ENCODE measurements around the gene RNF5. TPM values are rescaled to one million over a fixed set of nuclear protein-coding genes. Genes with fewer than 3 reads are reported as not detected.
A peak's percentile ranks its signal among the peaks of the same experiment; 100 is the strongest.

The RNF5 gene
- total and polyA plus RNA-seq, 9 of the 15 experiments (the other 6 are each of a cell fraction or from before 2014, with no cell fraction given) = 62.2 to 245 (median 129) TPM

DNA sequence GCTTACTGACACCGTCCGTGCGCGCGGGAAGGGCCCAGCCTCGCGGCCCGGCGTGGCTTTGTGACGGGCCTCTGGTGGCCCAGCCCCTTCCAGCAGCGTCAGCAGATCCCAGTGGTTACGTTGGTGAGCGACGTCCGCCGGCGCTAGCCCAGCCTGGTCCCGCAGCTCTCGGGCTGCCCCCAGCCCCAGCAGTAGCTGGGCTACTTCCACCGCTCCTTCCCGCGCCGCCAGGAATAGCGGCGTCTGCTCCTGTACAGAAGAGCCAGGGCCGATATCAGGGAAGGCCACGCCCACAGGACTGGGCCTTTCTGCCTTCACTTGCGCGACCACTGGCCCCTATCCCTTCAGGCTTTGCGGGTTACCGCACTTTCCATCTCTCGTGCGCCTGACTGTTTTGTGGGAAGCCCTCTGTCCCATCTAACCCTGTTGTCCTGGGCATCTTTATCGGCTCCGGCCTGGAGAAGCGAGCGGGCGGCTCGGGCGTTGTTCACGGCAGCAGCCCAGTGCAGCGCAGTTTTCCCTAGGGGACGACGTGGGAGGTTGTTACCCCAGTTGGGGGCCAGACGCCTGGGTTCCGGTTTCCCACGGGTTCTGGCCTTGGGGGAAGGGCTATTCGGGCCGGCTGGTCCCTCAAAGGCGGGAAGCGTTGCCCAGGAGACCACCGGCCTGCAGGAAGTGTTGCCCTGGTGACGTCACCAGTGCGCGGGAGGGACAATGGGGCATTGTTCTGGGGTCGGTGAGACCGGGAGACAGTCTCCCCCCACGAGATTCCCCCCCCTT lies 17.9 kb downstream of the RNF5 start (continued):
- TF ChIP-seq, protein P1, sequence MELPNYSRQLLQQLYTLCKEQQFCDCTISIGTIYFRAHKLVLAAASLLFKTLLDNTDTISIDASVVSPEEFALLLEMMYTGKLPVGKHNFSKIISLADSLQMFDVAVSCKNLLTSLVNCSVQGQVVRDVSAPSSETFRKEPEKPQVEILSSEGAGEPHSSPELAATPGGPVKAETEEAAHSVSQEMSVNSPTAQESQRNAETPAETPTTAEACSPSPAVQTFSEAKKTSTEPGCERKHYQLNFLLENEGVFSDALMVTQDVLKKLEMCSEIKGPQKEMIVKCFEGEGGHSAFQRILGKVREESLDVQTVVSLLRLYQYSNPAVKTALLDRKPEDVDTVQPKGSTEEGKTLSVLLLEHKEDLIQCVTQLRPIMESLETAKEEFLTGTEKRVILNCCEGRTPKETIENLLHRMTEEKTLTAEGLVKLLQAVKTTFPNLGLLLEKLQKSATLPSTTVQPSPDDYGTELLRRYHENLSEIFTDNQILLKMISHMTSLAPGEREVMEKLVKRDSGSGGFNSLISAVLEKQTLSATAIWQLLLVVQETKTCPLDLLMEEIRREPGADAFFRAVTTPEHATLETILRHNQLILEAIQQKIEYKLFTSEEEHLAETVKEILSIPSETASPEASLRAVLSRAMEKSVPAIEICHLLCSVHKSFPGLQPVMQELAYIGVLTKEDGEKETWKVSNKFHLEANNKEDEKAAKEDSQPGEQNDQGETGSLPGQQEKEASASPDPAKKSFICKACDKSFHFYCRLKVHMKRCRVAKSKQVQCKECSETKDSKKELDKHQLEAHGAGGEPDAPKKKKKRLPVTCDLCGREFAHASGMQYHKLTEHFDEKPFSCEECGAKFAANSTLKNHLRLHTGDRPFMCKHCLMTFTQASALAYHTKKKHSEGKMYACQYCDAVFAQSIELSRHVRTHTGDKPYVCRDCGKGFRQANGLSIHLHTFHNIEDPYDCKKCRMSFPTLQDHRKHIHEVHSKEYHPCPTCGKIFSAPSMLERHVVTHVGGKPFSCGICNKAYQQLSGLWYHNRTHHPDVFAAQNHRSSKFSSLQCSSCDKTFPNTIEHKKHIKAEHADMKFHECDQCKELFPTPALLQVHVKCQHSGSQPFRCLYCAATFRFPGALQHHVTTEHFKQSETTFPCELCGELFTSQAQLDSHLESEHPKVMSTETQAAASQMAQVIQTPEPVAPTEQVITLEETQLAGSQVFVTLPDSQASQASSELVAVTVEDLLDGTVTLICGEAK (IDR thresholded peaks at IDR 0.05) = peak; percentile 71
- TF ChIP-seq, protein P1 (CRISPR knock-in tag; IDR thresholded peaks at IDR 0.05) = no peak
- 0 out of 2 replicates have a peak, but pooled peaks have one; percentile 27 for TF ChIP-seq ZNF239 (CRISPR knock-in tag; IDR thresholded peaks at IDR 0.05)
- TF ChIP-seq RFX5 (IDR thresholded peaks at IDR 0.05; ENCODE audit: low read depth, low read length) = peak; percentile 56; the same call in 1 of the 2 replicates
- peak; percentile 92 for TF ChIP-seq JUNB (CRISPR knock-in tag; conservative IDR thresholded peaks at IDR 0.05)
- TF ChIP-seq ARID1B (IDR thresholded peaks at IDR 0.05) = no peak; the same call in 1 of the 2 replicates
- TF ChIP-seq JUND (IDR thresholded peaks at IDR 0.05; ENCODE audit: borderline replicate concordance, low read depth, low read length) = peak; percentile 95
- peak; percentile 89 for TF ChIP-seq JUND (tag; IDR thresholded peaks at IDR 0.05; ENCODE audit: borderline replicate concordance, low read depth, low read length)
- peak; percentile 85; the same call in 1 of the 2 replicates for TF ChIP-seq GATAD2A (IDR thresholded peaks at IDR 0.05)
- TF ChIP-seq BHLHE40 (IDR thresholded peaks at IDR 0.05; ENCODE audit: low read length) = no peak; the same call in 1 of the 2 replicates
- TF ChIP-seq ZNF3 (CRISPR knock-in tag; IDR thresholded peaks at IDR 0.05) = no peak
- peak; percentile 86 for TF ChIP-seq CHD1 (IDR thresholded peaks at IDR 0.05; ENCODE audit: low read length)
- TF ChIP-seq, protein P2, sequence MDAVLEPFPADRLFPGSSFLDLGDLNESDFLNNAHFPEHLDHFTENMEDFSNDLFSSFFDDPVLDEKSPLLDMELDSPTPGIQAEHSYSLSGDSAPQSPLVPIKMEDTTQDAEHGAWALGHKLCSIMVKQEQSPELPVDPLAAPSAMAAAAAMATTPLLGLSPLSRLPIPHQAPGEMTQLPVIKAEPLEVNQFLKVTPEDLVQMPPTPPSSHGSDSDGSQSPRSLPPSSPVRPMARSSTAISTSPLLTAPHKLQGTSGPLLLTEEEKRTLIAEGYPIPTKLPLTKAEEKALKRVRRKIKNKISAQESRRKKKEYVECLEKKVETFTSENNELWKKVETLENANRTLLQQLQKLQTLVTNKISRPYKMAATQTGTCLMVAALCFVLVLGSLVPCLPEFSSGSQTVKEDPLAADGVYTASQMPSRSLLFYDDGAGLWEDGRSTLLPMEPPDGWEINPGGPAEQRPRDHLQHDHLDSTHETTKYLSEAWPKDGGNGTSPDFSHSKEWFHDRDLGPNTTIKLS (IDR thresholded peaks at IDR 0.05; ENCODE audit: borderline replicate concordance, low read depth) = peak; percentile 74; the same call in 1 of the 2 replicates
- TF ChIP-seq GTF2A2 (tag; IDR thresholded peaks at IDR 0.05) = peak; percentile 58; the same call in 1 of the 2 replicates
- no peak for TF ChIP-seq ZNF830 (CRISPR knock-in tag; IDR thresholded peaks at IDR 0.05)
- no peak for TF ChIP-seq SNIP1 (IDR thresholded peaks at IDR 0.05; ENCODE audit: low read depth)
- TF ChIP-seq, protein P3, sequence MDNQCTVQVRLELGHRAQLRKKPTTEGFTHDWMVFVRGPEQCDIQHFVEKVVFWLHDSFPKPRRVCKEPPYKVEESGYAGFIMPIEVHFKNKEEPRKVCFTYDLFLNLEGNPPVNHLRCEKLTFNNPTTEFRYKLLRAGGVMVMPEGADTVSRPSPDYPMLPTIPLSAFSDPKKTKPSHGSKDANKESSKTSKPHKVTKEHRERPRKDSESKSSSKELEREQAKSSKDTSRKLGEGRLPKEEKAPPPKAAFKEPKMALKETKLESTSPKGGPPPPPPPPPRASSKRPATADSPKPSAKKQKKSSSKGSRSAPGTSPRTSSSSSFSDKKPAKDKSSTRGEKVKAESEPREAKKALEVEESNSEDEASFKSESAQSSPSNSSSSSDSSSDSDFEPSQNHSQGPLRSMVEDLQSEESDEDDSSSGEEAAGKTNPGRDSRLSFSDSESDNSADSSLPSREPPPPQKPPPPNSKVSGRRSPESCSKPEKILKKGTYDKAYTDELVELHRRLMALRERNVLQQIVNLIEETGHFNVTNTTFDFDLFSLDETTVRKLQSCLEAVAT (IDR thresholded peaks at IDR 0.05) = peak in 1 of 2 experiments; percentile 68; a peak in 1 of 4 replicates

Data from K562 (cell line).